HG03469 (cell line): ENCODE data around the gene POMGNT1.

Experiments
- ATAC-seq: cut with Tn5 transposase; IDR thresholded peaks from one replicate; pipeline ENCODE4 v1.9.1; 2021; ENCODE audit warnings: mild to moderate bottlenecking, moderate library complexity, moderate number of reproducible peaks; ENCODE audit not compliant: unreplicated experiment

Gene POMGNT1

DNA sequence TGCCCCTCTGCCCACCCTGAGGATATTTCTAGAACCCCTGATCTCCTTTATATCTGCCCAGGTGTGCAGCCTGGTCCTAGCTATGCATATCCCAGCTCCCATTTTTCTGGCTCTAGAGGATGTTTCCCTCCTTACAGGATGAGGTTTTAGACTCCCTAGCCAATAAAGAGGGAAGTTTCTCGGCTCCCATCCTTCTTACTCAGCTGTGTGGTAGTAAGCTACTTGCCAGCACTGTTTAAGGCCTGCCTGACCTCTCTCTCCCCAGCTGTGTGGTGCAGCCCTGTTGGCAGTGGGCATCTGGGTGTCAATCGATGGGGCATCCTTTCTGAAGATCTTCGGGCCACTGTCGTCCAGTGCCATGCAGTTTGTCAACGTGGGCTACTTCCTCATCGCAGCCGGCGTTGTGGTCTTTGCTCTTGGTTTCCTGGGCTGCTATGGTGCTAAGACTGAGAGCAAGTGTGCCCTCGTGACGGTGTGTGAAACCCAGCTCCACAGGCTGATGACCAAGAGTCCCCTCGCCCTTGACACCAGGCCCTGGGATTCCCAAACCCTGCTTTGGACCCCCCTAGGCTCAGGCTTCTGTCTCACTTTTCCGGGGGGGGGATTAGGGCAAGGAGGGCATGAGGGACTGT is 14.2 kb downstream of the POMGNT1 start:
- ATAC-seq = no peak

DNA sequence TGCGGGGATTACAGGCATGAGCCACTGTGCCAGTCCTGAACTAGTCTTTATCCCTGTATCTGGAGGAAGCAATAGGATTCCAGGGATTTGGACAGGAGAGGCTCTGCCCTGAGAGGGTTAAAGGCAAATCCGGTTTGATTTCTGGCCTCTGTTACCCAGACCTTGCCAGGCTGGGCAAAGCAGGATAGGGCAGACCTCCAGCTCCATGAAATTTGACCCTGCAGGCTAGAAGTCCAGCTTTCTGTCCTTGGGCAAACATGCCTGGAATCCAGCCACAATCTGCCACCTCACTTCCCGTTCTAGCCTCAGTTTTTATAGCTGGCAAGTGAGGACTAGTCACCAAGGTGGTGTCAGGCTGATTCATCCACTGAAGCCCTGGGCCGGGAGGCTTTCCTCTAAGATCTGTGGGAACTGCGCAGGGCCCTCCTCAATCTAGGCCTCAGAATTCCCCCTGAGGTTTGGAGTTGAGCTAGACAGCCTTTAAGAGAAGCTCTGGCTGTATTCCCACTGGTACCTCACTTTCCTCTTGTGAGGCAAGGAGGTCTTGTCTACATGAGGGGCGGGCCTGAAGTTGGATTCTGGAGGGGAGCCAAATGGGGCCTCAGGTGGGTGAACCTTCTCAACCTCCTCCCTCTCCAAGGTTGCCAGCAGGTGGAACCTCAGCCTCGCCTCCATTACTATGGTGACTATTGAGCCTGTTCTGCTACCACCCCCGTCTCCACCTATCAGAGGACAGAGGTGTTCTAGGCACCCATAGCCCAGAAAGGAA is 15.0 kb downstream of the POMGNT1 start:
- ATAC-seq = no peak

DNA sequence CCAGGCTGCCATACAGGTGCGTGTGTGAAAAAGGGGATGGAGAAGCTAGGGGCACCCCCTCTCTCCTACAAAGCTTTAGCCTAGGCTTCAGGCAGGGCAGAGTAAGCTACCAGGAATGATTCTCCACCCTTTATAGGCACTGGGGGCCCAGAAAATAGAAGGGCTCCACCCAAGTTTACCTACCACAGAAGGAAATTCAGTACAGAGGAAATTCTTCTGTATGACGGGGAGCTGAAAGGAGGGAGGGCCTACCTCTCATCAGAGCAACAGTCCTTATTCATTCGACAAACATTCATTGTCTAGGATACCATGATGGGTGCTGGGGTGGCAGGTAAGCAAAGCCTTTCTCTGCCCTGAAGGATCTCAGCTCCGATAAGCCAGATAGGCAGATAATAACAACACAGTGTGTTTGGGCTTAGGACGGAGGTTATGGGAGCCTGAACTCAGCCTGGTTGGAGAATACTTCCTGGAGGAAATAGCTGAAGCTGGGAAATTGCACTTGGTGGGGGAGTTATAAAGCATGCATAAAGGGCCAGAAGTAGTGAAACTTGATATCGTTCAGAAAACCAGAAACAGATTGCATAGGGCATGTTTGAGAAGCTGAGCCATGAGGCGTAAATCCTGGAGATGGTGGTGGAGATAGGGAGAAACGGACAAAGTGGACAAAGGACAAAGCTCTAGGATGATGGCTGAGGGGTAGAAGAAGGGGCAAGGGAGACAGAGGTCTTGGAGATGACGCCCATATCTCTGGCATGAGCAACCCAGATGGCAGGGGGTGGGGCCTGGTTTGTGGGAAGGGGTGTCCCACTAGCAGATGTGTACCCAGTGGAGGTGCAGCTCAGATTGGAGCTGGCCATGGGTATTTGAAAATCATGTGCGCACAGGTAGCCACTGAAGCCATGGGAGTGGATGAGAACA is 16.6 kb downstream of the POMGNT1 start:
- ATAC-seq = no peak

DNA sequence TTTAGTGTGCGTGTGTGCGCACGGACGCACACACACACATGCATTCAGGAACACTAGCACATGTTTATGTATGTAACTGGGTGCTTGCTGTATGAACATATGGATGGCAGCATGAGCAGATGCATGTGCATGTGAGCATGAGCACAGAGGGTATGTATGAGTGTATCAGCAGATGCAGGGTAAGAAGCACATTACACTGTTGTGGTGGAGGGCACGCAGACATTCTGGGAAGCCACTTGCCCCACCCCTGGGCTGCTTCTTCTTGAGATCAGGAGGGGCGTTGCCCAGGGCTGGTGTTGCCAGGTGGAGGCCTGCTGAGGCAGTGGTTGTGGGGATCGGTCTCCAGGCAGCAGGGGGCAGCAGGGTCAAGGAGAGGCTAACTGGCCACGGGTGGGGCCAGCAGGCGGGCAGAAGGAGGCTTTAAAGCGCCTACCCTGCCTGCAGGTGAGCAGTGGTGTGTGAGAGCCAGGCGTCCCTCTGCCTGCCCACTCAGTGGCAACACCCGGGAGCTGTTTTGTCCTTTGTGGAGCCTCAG is 18.1 kb downstream of the POMGNT1 start:
- no peak for ATAC-seq

DNA sequence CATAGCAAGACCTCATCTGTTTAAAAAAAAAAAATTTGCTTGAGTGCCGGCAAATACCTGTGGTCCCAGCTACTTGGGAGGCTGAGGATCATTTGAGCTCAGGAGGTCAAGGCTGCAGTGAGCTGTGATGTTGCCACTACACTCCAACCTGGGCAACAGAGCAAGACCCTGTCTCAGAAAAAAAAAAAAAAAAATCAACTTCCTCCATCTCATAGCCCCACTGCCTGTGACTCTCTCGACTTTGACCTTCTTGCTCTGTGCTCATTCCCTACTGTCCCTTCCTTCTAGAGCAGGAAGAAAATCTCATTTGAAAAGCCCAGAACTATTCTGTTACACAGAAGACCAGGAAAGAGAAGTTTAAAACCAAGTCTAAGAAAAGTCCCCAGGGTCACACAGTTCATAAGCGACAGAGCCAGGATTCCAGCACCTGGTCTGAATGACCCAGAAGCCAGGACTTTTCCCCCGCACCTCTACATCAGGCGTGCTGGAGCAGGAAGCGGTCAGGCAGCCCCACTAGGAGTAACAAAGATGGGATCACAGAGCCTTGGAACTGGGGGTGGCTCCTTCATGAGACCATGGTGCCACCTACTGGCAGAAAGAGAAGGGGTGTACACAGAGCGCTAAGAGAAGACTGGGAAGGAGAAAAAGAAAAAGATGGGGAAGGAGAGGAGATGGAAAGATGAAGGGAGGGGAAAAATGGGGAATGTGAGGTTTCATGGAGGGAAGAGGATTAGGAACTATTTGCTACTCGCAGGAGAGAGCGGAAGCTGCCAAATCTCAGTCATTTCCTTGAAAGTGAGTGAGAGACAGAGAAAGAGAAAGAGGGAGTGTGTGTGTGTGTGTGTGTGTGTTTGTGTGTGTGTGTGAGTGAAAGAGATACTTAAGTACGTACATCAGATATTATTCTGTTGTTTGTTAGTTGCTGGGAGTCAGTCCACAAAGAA is 18.8 kb downstream of the POMGNT1 start:
- ATAC-seq = no peak

DNA sequence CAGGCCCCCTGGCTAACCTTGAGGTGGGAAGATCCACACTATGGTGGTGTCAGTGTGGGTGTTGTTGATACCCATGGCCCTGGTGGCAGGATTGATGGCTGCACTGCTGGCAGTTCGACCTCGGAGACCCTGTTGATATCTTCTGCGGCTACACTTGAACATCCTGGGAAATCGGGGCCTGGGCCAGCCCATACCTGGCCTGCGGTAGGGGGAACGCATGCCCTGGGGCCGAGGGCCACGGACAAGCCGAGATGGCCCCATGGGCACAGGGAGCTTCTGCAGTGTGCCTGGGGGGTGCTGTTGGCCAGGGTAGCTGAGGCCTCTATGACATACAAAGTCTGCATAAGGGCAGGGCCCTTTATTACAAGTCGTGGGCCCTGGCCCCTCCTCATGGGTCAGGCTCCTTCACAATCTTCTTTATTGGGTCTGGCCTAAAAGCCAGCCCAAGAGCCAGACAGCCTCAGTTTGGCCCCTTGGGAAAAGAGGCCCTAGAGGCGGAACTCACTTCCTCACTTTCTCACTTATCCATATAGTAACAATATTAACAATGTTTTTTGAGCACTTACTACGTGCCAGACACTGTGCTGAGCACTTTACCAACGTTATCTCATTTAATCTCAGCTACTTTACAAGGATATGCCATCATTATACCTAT is 21.9 kb downstream of the POMGNT1 start, which contains the start of gene P3R3URF:
Gene P3R3URF, minus strand, starts transcription at position 278 of the 655 bp plus-strand sequence. Its CDS starts 17 bp downstream, at position 261.
- no peak for ATAC-seq

DNA sequence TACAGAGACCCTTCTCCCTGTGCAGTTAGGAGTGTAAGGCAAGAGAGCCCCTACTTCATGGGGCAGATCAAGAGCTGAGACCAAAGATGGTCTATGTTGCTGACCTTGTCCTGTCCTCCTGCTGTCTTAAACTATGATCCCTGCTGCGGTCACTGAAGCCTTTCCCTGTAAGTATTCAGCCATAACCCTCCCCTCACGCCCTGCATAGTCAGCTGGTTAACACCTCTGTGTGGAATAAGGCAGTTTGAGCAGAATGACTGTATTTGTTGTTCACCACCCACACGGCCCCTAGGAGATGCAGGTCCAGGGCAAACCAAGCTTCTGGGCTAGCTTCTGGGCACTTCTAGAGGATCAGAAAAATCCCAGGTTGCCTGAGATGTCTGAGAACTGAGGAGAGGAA is 23.0 kb downstream of the POMGNT1 start:
- no peak for ATAC-seq

DNA sequence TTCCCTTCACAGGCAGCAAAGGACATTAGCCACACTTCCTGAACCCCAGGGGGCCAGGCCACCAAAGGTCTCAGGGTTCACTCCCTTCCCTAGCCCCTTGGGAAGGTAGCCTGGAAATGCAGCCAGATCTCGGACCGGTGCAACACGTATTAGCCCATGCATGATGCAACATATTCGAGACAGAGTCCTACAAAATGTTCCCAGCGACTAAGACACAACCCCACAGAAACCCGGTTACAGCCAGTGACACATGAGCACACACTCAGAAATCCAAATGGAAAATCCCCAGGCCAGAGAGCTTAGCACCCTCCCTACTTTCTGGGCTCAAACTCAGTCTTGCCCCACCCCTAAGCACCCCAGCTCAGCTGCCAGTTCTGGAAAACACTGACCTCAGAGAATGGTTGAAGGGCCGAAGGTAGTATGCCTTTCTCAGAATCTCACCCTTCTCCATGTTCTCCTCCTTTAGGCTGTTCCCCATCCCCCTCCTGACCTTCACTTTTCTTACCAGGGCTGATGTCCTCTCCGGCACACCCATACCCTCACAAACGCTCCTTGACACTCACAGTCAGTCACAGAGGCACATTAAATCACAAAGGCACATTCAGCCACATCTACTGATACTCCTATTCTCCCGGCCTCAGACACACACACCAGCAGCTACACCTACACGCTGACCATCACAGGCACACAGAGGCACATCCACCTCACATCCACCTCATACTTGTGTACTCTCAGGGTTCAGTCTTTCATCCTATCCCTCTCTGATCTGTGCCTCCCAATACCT is 23.6 kb downstream of the POMGNT1 start, which contains the start of gene TSPAN1:
Gene TSPAN1, plus strand, starts transcription at position 640 of the 784 bp plus-strand sequence. CDS start 6,021 bp downstream, outside the sequence.
- ATAC-seq = no peak

DNA sequence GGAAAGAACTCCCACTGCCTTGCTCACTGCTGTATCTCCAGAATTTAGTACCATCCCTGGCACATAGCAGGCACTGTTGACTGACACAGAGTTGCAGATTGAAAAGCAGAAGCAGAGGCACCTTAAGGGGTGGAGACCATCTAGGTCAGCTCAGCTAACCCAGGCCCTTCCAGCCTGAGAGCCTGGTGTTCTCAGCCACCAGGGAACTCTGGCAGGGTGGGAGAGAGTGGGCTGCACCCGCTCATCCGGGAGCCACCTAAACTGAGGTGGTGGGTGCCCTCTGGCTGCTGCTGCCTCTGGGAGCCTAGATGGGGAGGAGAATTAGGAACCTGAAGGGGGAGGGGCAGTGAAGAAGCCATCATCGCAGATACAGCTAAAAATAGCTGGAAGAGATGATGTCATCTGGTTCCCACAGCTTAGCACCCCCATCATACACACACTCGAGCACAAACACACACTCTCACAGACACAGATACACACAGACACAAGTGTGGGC is 24.8 kb downstream of the POMGNT1 start:
- no peak for ATAC-seq

DNA sequence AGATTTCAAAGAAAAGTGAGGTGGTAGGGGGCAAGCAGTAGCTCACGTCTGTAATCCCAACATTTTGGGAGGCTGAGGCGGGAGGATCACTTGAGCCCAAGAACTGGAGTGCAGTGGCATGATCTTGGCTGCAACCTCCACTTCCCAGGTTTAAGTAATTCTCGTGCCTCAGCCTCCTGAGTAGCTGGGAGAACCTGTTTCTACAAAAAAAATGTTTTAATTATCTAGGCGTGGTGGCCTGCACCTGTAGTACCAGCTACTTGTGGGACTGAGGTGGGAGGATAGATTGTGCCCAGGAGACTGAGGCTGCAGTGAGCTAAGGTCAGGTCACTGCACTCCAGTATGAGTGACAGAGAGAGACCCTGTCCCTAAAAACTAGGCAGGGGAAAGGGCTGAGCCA is 25.9 kb downstream of the POMGNT1 start:
- no peak for ATAC-seq

DNA sequence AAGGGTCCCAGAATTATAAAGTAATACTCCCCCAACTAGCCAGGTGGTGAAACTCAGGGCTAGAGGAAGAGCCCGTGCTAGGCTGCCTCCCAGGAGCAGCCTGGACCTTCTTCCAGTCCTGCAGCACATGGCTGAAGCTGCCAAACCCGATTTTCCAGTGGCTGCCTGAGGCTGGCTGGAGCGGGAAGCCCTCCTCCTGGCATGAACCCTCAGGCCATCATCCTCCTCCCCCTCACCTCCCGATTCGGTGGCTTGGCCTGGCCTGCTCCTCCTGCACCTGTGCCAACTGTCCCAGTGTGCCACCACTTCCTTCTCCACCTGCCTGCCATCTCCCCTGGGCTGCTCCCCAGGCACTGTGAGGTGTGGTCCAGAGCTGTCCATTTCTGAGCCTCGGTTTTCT is 26.4 kb downstream of the POMGNT1 start:
- ATAC-seq = no peak

DNA sequence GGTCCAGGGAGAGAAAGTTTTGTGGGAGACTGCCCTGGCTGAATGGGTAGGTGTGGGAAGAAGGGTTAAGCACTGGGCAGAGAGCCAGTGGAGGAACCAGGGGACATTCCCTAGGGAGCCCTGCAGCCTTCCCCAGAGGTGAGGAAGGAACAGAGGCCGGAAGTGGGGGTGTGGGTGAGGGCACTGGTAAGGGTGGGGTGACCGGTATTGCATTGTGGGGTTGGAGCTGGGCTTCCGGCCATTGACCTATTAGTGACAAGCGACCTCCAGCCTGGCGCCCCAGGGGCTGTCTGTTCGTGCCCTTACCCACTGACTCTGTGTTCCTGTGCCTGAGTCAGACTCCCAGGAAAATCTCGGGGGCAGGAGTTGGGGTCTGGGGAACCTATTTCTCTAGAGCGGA is 26.9 kb downstream of the POMGNT1 start:
- no peak for ATAC-seq

DNA sequence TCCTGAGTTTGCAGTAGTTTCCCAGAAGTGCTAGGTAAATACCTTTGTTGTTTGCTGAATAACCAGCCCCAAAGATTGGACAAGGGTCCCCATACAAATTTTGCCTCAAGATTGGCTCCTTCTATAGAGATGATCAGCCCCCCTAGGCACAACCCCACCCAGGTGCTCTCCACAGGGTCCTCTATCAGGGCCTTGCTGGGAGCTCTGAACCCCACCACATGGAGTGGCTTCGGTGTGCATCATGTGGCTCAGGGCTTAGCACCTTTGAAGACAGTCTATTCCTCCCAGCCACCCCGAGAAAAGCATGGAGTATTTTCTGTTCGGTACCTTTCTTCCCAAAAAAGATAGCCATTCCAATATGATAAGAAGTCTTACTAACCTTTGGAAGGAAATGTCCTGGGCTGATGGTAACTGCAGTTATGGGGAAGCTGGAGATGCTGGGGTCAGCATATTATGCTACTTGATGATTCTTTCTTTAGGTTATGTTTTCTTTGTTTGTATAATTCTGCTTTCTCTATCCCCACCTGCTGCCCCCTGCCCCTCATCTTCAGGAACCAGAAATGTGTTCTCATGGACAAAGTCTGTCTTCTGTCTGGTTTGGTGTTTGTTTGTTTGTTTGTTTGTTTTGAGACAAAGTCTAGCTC is 28.3 kb downstream of the POMGNT1 start:
- no peak for ATAC-seq

DNA sequence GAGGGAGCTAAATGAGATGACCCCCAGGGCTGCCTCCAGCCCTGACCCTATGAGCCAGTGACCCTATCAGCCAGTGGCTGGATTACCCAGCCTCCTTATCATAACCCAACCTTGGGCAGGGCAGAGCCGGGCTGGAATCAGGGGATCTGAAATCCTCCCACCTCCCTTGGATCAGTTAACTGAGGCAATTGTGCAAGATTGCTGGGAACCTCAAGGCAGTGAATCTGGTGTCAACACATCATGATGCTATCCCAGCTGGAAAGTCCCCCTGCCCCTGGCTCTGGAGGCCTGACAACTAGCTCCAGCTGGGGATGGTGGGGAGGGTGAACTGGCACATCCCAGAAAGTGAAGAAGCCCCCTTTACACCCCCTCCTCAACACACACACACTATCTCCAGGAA is 29.8 kb downstream of the POMGNT1 start:
- ATAC-seq = no peak

DNA sequence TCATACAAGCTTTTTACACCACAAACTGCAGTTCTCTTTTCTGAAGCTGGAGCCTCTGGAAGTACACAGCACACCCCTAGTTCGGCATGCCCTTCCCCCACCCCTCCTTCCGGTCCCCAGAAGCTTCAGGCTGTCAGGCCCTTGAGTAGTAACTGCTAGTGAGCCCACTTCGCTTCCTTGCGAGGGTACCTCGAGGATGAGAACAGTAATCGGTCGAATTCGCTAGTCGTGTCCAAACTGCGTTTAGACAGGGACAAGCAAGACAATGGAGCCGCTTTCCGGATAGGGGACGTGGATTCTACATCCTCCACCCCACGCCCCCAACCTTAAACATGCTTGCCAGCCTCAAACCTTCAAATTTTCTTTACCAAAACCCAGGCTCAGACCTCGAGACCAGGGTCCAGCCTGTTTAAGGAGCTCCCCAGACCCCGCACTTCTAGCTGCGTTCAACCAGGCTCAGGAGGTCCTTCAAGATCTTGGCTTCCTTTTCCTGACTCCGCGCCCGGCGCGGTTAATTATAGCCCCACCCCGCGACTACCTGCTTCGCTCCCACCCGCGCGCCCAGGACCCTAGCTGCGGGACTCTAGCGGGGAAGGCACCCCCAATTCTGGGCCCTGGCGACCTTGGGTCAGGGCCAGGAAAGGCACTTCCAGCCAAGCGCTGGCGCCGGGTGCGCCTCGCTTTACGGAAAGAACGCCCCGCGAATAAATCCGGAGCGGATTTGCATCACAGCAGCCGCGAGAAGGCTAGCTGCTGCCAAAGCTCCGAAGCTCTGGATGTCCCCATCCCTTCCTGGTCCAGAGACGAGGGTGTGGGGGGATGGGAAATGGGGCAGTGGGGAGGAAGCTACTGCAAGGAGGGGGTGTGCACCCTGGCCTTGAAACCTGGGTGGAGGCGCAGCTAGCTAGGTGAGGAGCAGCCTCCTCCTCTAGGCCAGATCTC is 31.4 kb downstream of the POMGNT1 start:
- ATAC-seq = no peak

DNA sequence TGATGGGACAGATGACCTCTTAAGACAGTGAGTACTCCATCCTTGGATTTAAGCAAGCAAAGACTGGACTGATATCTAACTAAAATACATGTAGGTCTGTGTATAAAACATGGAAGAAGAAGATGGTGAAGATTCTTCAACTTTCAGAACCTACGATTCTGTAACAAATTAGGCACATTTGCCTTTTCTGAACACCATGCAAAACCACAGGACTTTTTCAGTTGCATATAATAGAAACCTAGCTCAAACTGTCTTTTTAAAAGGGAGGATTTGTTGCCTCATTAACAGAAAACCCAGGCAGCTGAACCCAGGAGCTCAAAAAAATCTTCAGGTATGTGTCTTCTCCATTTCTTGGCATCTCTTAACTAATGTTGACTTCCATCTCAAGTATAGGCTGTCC is 38.0 kb downstream of the POMGNT1 start:
- no peak for ATAC-seq

DNA sequence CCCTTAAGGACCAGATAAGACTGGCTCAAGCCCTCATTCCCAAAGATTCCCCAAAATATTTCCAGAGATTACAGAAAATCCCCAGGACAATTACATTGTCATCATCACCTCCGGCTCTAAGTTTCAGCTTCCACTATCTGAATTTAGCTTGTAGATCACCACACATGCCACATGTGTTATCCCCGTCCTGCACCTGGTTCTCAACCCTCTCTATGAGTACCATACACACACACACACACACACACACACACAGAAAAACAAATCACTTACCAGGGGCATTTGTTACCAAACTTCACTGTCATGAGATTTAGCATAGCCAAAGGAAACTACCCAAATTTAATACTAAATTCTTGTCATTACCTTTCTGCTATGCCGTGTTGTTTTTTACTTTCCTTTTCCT is 38.7 kb downstream of the POMGNT1 start:
- ATAC-seq = no peak
